Left ventricle myocardium superior (tissue), 1 donor: ENCODE results near the gene THAP11. TPM values are rescaled to one million over a fixed set of nuclear protein-coding genes. Genes with fewer than 3 reads are reported as not detected.
"Not testable (repeated sequence)": the region's sequence is repeated elsewhere in the genome, so short reads cannot be mapped to it uniquely, and the experiment has no call there.

ENCODE experiments used
- ATAC-seq: fragments of 200-7000 bp; cut with Tn5 transposase; one replicate; pipeline ENCODE4 v1.9.1; 2020; ENCODE audit warnings: mild to moderate bottlenecking, moderate library complexity
- DNase-seq: peaks from one replicate; pipeline ENCODE4 v3.0.0-alpha.2; 2020
- intact Hi-C: fragments of 100-400 bp; cut with micrococcal nuclease; formaldehyde crosslinking; loops from one replicate; pipeline ENCODE4 v1.11.0; 2022
- total RNA-seq: library from RNA; stranded (reverse); fragmentation: NEBNext Ultra II Directional; extraction: Animal tissue kit (Norgen Biotek cat#: 25700); gene quantifications from one replicate; pipeline ENCODE4 v1.2.1, GENCODE V29; 2021
- donor health status: DM: no; HTN: yes; CAD: no; lungs with severe emphysema.

The THAP11 gene
- total RNA-seq, 1 donor from 2014 or later: 32.6 TPM

DNA sequence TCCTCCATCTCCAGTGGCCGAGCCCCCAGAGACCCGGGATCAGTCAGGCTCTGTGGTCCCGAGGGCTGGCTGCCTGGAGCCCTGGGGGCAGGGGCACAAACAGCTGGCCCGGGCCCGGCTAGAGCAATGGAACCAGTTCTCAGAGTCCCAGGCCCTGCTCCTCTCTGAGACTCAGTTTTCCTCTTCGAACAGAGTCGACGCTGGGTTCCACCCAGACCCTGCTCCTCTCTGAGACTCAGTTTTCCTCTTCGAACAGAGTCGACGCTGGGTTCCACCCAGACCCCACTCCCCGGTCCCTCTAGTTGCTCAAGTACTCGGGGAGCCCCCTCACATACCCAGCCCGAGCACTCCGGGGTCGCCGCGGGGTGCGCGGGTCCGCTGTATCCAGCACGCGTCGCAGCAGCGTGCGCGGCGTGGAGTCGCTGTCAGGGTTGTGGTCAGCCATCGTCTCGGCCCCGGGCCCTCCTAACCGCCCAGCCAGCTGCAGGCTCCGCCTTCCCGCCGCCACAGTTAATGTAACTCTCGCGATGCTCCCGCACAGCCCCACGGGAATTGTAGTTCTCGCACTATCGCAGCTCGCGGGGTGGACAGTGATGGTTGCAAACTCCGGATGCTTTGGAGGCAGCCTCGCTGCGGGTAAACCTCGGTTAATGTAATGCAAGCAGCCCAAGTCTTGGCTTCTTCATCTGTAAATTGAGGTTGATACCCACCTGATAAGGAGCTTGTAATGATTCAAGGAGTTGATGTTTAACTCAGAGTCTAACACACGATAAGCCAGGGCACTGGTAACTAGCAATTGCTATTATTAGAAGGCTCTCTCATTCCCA, 8.5 kb upstream of the THAP11 start:
- DNase-seq: peak; percentile 97
- intact Hi-C loops: no loop called here

DNA sequence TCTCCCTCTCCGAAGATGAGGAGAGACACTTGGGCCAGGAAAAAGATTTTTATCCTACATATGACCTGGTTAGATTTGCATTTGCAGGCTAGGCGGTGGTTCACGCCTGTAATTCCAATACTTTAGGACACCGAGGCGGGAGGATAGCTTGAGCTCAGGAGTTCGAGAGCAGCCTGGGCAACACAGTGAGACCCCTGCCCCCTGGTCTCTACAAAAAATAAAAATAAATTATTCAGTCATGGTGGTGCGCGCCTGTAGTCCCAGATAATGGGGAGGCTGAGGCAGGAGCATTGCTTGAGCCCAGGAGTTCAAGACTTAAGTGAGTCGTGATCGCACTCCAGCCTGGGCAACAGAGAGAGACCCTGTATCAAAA, 7.9 kb upstream of the THAP11 start:
- intact Hi-C loops: no loop called here
- ATAC-seq (no peak), DNase-seq (no peak)

More for the DNA sequence above, 8.5 kb upstream of the THAP11 start:
- ATAC-seq: peak; percentile 99

DNA sequence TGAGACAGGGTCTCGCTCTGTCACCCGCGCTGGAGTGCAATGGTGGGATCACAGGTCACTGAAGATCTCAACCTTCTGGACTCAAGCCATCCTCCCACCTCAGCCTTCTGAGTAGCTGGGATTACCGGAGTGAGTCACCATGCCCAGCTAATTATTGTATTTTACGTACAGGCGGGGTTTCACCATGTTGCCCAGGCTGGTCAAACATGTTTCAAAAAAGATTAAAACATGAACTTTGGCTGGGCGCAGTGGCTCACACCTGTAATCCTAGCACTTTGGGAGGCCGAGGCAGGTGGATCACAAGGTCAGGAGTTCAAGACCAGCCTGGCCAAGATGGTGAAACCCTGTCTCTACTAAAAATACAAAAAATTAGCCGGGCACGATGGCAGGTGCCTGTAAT, 4.9 kb upstream of the THAP11 start:
- intact Hi-C loops, DNase-seq, ATAC-seq: not testable (repeated sequence)

DNA sequence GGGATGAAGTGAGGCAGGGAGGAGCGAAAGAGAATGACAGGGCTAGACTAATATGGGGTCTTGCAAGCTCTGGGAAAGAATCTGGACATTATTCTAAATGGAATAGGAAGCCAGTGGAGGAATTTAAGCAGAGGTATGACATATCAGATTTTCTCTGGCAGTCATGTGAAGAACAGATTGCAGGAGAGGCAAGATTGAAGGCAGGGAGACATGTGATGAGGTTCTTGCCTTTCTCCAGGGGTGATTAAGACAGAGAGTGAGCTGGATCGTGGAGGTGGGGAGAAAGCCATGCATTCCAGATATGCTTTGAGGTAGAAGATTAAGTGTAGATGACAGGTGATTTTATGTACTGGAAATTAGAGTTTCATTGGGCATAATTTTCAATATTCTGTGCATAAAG, 4.3 kb upstream of the THAP11 start:
- intact Hi-C loops: no loop called here
- DNase-seq (no peak), ATAC-seq (no peak)

DNA sequence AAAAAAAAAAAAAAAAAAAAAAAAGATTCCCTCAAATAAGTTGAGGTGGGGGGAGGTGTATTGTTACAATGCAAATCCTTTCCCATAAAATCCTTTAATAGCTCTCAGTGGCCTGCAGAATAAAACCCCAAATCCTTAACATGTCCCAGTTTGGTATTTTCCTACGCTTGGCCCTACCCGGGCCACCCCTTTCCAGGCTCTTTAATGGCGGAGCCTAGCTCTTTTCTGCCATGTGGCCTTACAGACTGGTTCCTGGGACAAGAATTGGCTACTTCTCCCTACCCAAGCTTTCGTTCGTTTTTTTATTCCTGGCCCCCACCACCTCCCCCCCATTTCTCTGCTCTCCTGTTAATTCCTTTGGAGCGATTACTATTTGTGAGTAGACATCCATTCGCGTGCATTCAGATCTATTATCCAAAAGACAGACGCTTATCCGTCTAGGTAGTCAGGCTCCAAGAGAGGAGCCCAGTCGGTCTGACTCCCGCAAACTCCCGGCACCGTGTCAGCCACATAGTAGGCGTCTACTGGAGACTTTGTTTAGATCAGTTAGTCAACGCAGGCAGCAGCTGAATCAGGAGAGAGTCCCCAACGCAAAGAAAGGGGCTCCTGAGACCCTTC, 813 bp upstream of the THAP11 start:
- intact Hi-C loops: no loop called here
- ATAC-seq (peak; percentile 1), DNase-seq (no peak)

DNA sequence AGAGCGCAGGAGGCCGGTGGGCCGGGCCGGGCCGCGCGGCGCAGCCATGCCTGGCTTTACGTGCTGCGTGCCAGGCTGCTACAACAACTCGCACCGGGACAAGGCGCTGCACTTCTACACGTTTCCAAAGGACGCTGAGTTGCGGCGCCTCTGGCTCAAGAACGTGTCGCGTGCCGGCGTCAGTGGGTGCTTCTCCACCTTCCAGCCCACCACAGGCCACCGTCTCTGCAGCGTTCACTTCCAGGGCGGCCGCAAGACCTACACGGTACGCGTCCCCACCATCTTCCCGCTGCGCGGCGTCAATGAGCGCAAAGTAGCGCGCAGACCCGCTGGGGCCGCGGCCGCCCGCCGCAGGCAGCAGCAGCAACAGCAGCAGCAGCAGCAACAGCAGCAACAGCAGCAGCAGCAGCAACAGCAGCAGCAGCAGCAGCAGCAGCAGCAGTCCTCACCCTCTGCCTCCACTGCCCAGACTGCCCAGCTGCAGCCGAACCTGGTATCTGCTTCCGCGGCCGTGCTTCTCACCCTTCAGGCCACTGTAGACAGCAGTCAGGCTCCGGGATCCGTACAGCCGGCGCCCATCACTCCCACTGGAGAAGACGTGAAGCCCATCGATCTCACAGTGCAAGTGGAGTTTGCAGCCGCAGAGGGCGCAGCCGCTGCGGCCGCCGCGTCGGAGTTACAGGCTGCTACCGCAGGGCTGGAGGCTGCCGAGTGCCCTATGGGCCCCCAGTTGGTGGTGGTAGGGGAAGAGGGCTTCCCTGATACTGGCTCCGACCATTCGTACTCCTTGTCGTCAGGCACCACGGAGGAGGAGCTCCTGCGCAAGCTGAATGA, 606 bp downstream of the THAP11 start:
- intact Hi-C loops: no loop called here

DNA sequence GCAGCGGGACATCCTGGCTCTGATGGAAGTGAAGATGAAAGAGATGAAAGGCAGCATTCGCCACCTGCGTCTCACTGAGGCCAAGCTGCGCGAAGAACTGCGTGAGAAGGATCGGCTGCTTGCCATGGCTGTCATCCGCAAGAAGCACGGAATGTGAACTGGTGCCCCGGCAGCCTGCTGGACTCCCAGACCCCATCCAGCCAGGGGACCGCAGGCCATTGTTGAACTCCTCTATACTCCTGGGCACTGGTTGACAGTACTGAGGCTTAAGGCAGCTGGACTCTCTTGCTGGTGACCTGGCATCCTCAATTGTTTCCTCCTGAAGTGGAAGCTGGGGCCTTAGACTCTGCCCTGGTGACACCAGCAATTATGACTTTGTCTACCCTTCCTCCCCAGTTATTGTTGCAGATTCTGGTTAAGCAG, 1.2 kb downstream of the THAP11 start:
- DNase-seq: peak; percentile 41

More for the DNA sequence above, 606 bp downstream of the THAP11 start:
- ATAC-seq: peak; percentile 10
- peak; percentile 69 for DNase-seq

DNA sequence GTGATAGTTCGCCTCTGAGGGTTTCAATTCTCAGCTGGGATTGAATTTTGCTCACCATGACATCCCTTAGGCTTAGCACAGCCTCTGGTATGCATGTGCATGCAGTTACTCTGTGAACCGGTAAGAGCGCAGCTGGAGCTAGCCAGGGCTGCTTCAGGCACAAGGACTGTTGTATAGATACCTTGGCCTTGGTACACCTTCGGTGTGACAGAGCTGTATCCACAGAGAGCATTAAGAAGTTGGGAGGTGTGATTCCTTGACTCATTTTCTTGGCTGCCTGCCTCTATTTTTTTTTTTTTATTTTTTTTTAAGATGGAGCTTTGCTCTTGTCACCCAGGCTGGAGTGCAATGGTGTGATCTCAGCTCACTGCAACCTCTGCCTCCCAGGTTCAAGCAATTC, 2.4 kb downstream of the THAP11 start:
- DNase-seq (no peak), ATAC-seq (no peak)
- intact Hi-C loops: no loop called here

More for the DNA sequence above, 1.2 kb downstream of the THAP11 start:
- ATAC-seq: no peak
- intact Hi-C loops: no loop called here

DNA sequence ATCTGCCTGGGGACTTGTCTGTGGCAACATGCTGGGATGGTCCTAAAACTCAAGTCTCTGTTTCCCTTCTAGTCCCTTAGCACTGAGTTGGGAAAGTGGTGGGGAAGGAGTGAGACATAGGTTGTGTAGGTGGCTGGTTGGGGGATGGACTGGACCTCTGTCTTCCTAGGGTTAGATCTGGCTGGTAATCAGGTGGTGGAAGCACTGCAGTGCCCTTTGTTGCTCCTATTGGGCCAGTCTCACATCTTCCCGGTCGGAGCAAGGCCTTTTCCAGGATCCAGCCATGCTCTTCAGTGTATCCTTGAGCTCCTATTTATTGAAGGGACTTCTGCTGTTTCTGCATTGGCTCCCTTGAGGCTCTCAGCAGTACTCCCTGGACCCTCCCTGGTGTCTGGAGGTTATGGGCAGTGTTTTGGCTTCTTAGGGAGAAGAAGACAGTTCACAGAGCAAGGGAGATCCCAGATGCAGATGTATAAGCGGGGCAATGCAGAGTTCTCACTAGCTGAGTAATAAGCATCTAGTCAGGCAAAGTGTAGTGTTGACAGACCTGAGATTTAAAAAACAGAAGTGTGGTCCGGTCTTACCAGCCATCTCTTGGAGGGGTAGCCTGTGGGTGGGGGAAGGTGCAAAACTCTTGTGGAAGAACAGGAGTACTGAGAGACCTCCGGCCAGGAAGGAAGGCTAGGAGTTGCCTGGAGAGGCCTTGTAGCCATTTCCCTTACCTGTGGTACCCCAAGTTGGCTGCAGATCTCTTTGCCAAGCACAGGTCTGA, 3.4 kb downstream of the THAP11 start:
- ATAC-seq (no peak), DNase-seq (no peak)
- intact Hi-C loops: no loop called here

DNA sequence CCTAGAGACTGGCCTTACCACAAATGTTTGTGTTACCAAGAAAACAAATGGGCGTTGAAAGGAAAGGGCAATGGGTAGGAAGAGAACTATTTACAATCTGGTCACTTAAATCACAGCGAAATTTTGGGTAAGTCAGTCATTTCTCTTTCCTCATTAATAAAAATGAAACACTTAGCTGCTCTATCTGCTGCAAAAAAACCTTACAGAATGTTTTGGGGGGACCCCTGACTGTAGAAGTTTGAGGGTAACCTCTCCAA, 3.9 kb downstream of the THAP11 start:
- DNase-seq (no peak), ATAC-seq (no peak)
- intact Hi-C loops: no loop called here

DNA sequence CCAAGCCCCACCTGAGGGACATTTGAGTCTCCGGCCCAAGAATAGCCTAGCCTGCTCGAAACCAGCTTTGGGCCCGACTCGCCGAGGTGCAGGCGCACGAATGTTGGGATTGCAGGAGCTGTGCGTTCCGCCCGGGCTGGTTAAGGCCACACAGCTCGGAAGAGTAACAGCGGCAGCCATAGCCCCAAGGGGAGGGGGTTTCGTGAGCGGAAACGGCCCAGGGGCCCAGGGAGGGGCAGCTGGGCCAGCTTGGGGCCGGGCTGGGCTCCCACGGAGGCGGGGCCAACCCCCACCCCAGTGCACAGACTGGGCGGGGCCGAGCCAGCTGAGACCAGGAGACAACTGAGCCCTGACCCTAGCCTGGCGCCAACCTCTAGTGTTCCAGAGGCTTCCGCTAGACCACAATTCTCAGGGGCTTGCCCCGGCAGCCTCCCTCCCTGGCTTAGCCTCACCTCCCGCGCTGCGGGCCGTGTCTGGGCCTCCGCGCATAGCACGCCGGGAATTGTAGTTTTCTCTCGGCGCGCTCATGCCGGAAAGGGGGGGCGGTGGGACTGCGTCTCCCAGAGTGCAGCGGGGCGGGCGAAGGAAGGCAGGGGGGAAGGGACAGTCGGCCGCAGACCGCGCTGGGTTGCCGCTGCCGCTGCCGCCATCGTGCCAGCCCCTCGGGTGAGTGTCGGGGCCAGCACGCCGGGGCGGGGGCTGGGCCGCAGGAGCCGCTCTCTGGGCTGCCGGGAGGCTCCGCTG, 4.4 kb downstream of the THAP11 start, which contains the start of gene NUTF2:
Gene NUTF2, plus strand, starts transcription at position 614 of the 744 bp plus-strand sequence. CDS start 18,198 bp downstream, outside the sequence.
- intact Hi-C loops: no loop called here
- DNase-seq: peak; percentile 98
- ATAC-seq: peak; percentile 87

DNA sequence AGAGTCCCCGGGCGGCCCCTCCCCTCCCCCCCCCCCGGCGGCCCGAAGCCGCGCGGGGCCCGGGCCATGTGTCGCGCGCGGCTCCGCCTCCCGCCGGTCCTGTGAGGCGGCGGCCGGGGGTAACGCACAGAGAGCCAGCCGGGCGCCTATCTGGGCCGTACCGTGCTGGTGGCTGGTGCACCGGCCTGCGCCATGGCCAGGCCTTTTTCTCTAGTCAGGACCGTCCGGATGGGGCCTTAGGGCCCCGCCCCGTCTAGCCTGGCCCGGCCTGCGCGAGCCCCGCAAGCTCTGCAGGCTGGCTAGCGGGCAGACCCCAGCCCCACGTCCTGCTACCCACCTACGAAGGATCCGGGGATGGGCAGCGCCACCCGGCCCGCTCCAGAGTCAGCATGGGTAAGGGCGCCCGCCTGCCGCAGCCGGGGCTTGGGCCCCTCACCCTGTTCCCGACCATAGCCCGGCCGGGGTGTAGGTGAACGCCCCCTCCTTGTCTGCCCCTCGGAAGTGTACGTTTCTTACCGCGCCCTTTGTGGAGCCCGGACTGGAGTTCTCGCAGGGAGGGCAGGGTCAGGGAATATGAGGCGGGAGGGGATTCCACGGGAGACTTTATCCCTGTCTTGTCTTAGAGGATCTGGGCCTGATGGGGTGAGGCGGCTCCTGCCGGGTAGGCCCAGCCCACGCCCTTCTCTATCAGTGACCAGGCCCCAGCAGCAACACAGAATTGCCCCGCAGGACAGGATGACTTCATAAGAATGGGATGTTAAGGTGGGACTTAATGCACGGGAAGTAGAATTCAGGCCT, 5.1 kb downstream of the THAP11 start, which contains the start of gene CENPT:
Gene CENPT, minus strand, starts transcription at position 630 of the 798 bp plus-strand sequence. CDS start 13,834 bp downstream, outside the sequence.
- intact Hi-C loops: no loop called here
- DNase-seq: peak; percentile 84
- ATAC-seq: peak; percentile 65

DNA sequence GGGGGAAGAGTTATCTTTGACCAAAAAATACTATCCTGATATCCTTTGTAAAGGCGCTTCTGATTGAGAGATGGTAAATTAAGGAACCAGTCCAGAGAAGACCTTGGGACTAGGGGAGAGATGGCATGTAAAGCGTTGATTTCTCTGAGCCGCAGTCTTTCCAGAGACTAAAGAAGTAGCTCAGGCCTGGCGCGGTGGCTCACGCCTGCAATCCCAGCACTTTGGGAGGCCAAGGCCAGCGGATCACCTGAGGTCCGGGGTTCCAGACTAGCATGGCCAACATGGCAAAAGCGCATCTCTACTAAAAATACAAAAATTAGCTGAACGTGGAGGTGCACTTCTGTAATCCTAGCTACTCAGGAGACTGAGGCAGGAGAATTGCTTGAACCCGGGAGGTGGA, 6.0 kb downstream of the THAP11 start:
- intact Hi-C loops: no loop called here
- no peak for ATAC-seq
- no peak for DNase-seq

DNA sequence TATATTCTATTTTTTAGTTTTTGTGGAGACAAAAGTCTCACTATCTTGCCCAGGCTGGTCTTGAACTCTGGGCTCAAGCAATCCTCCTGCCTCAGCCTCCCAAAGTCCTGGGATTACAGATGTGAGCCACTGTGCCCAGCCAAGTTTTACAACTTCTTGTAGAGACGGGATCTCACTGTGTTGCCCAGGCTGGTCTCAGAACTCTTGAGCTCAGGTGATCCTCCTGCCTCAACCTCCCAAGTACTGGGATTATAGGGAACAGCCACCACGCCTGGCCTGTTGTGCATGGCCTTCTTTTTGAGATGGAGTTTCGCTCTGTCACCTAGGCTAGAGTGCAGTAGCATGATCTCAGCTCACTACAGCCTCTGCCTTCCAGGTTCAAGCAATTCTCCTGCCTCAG, 11.6 kb downstream of the THAP11 start:
- no peak for DNase-seq
- ATAC-seq: no peak
- intact Hi-C loops: no loop called here

DNA sequence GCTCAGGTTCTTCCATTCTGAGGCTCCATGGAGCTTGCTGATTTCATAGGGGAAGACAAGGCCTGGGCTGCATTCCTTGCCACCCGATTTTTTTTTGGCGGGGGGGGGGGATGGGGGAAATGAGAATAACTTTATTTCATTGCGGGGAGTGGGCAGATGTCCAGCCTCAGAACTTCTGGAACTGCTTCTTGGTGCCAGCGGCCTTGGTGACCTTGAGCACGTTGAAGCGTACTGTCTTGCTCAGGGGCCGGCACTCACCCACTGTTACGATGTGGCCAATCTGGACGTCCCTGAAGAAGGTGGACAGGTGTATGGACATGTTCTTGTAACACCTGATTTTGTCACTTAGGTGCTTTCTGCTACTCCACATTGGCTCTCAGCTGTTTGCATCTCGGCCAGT, 13.7 kb downstream of the THAP11 start:
- DNase-seq (no peak), ATAC-seq (no peak)
- intact Hi-C loops: no loop called here

DNA sequence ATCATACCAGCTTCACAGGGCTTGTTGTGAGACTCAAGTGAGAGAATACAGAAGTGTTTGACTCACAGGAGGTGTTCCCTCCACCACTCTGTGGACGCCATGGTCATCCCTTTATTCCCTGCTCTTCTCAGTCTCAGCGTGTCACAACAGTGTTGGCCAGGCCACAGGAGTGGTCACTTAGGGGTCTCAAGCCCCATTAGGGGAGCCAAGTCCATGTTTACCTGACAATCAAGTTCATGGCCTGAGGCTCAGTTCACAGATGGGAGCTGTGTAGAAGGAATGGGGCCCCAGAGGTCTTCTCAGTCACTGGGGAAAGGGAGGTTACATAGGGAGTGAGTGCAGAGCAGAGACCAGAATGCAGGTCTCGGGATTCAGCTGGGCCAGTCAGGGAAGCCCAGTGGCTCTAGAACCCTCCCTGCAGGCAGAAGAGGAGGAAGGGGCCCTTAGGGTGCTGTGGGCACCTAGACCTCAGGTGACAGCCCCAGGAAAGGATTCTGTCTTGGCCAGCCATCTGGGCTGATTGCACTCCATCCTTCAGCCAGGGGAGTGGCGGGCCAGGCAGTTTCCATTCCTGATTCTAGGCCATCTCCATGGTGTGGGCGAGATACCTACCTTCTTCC, 14.9 kb downstream of the THAP11 start:
- ATAC-seq (no peak), DNase-seq (no peak)
- intact Hi-C loops: no loop called here

DNA sequence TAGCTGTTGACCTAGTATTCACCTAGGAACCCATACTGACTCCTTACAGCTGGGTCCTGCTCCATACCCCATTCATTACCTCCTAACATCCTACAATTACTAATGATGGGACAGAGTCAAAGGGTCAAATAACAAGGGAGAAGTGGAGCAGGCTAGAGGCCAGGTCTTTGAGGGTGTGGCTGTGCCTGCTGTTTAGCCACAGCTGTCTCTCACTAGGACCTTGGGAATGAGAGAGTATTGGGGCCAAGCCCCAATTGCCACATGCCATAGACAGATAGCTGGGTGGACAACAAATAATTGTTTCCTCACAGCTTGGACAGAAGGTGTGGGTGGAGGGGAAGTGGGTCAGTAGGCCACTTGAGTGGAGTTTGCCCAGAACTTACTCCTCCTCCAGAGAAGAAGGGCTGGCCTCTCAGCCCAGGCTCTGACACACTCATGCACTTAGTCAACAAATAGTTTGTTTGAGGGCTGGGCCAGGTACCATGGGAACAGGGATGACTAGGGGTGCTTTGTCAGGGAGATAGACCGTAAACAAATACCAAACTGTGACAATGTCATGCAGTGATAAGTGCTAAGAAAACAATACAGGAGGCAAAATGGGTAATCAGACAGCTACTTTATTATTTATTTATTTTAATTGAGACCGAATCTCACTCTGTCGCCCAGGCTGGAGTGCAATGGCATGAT, 15.6 kb downstream of the THAP11 start:
- DNase-seq: peak; percentile 70
- ATAC-seq: peak; percentile 90
- intact Hi-C loops: no loop called here
